Testis (tissue), 3 donors: ENCODE results near the gene ZFR2. TPM values are rescaled to one million over a fixed set of nuclear protein-coding genes. Genes with fewer than 3 reads are reported as not detected.

Experiments used
- DNase-seq: peaks from one replicate; pipeline ENCODE4 v3.0.0-alpha.2; 2019
- H3K27ac ChIP-seq, 2 donors: fragments of 200-600 bp; sonication (generic); one replicate each; pipeline ENCODE4 v1.5.1; 2019
- H3K27me3 ChIP-seq: fragments of 200-600 bp; sonication (generic); one replicate; pipeline ENCODE4 v1.5.1; 2019
- H3K36me3 ChIP-seq: fragments of 200-600 bp; sonication (generic); one replicate; pipeline ENCODE4 v1.5.1; 2017; ENCODE audit warnings: low read depth; ENCODE audit errors: missing control alignments
- H3K4me1 ChIP-seq: fragments of 200-600 bp; sonication (generic); one replicate; pipeline ENCODE4 v1.5.1; 2019
- H3K4me3 ChIP-seq, 2 donors: fragments of 200-600 bp; sonication (generic); one replicate each; pipeline ENCODE4 v1.5.1; 2017 to 2019
- H3K9me3 ChIP-seq: fragments of 200-600 bp; sonication (generic); one replicate; pipeline ENCODE4 v1.5.1; 2017
- POLR2A ChIP-seq: fragments of 450-650 bp; IDR thresholded peaks from one replicate; pipeline ENCODE4 v1.6.1; 2017; ENCODE audit warnings: antibody characterized with exemption, mild to moderate bottlenecking, moderate library complexity
- WGBS, 2 donors: methylation state at CpG; one replicate each; pipeline ENCODE4 v1.1.5; 2018; 5-methylcytosine and 5-hydroxymethylcytosine counted together
- intact Hi-C: fragments of 100-400 bp; cut with DNase I; formaldehyde crosslinking; loops from one replicate; pipeline ENCODE4 v1.15.1; 2023; ENCODE audit warnings: low total_unique reads
- polyA plus RNA-seq: library from polyadenylated mRNA; stranded (reverse); fragments of 350-450 nt; fragmentation: Illumina TruSeq; extraction: RNeasy Lipid Tissue Mini Kit (QIAGEN cat#74804); gene quantifications from one replicate; pipeline ENCODE4 v1.2.3, GENCODE V29; 2014; ENCODE audit warnings: low read depth, low replicate concordance; ENCODE audit not compliant: insufficient read depth
- total RNA-seq, 2 donors: library from RNA; depleted of rRNA; stranded (reverse); fragments of >200 nt; gene quantifications; one replicate each; pipeline ENCODE4 v1.2.3, GENCODE V29; 2016
- TF ChIP-seq, protein P1 (sequence below), 3 experiments: fragments of 450-650 bp in 2 of 3; fragments of 200-600 bp in 1 of 3; sonication (generic) in 1 of 3; IDR thresholded peaks; one replicate each; pipeline ENCODE4 v1.5.1; 2016 to 2019; ENCODE audit warnings: antibody characterized with exemption in 3 of 3, mild to moderate bottlenecking in 2 of 3, moderate library complexity in 1 of 3

ZFR2 gene
- total and polyA plus RNA-seq, 3 donors from 2014 or later: 23.4 to 35.0 (median 34.1) TPM

DNA sequence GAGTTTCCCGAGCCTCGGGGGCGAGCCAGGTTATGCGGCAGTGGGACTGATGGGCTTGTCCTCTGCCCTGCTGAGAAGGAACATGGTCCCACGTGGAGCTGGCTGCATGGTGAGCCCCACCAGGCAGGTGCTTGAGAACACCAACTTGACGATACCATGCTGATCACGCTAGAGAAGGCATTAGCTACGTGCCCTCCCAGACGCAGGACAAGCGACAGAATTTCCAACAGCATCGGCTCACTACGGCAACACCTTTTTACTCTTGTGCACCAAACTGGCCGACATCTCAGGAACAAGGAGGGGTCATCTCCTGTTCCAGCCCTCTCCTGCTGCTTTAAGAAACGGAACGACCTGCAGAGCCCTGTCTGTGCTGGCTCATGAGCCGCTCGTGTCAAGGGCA is 8.3 kb downstream of the ZFR2 start:
- Histone ChIP-seq H3K9me3 (no peaks in the 10 kb centered on the region), H3K4me1 (no peaks in the 10 kb centered on the region), H3K27ac (no peak overlapping the region), H3K27me3 (no peaks in the 10 kb centered on the region), H3K4me3 (no peak overlapping the region), H3K36me3 (no peaks in the 10 kb centered on the region)
- 90 to 94% methylated on average over 16 to 17 of the region's 17 CpGs for WGBS, 2 donors
- intact Hi-C loops: no loop called here
- DNase-seq: no peak
- TF ChIP-seq, protein P1, sequence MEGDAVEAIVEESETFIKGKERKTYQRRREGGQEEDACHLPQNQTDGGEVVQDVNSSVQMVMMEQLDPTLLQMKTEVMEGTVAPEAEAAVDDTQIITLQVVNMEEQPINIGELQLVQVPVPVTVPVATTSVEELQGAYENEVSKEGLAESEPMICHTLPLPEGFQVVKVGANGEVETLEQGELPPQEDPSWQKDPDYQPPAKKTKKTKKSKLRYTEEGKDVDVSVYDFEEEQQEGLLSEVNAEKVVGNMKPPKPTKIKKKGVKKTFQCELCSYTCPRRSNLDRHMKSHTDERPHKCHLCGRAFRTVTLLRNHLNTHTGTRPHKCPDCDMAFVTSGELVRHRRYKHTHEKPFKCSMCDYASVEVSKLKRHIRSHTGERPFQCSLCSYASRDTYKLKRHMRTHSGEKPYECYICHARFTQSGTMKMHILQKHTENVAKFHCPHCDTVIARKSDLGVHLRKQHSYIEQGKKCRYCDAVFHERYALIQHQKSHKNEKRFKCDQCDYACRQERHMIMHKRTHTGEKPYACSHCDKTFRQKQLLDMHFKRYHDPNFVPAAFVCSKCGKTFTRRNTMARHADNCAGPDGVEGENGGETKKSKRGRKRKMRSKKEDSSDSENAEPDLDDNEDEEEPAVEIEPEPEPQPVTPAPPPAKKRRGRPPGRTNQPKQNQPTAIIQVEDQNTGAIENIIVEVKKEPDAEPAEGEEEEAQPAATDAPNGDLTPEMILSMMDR (IDR thresholded peaks at IDR 0.05): no peak
- no peak for TF ChIP-seq POLR2A

DNA sequence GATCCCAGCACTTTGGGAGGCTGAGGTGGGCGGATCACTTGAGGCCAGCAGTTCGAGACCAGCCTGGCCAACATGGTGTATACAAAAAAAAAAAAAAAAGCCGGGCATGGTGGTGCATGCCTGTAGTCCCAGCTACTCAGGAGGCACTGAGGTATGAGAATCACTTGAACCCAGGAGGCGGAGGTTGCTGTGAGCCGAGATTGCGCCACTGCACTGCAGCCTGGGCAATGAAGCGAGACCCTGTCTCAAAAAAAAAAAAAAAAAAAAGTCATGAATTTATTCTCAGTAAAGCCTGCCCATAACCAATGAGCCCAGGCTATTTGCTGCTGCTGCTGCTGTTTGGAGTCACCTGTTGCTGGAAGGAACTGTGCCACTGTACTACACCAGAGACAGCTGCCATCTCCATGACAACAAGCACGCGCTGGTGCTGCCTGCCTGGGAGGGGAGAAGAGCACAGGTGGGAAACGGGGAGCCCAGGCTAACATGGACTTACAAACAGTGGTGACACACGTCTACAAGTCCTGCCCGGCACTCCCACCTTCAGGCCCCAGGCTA is 11.3 kb downstream of the ZFR2 start:
- TF ChIP-seq POLR2A: no peak
- TF ChIP-seq, protein P1 (IDR thresholded peaks at IDR 0.05): no peak
- Histone ChIP-seq H3K4me1 (no peaks in the 10 kb centered on the region), H3K9me3 (no peaks in the 10 kb centered on the region), H3K36me3 (no peaks in the 10 kb centered on the region), H3K27ac (no peak overlapping the region), H3K27me3 (no peaks in the 10 kb centered on the region), H3K4me3 (no peak overlapping the region)
- 85 to 88% methylated on average over 12 of the region's 12 CpGs for WGBS, 2 donors
- intact Hi-C loops: no loop called here
- no peak for DNase-seq

DNA sequence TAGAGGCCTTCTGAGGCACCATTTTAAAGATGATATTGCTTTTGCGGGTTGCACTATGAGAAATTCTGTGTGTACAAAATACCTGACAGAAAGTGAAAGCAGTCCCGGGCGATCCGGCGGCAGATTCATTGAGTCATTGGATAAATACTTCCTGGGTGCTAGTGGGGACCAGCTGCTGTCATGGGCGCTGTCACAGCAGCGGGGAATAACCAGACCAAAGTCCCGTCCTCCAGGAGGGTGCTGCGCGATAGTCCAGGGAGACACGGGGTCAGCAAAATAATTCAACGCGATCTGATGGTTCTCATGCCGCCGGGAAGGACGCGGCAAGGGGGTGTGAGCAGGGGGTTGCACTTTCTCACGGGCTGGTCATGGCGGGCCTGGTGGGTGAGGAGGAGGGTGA is 13.5 kb downstream of the ZFR2 start:
- intact Hi-C loops: no loop called here
- no peaks in the 10 kb centered on the region for H3K36me3 ChIP-seq
- H3K9me3 ChIP-seq: no peaks in the 10 kb centered on the region
- H3K27ac ChIP-seq: no peak overlapping the region
- WGBS, 2 donors: 73 to 78% methylated on average over 19 of the region's 19 CpGs
- TF ChIP-seq, protein P1 (IDR thresholded peaks at IDR 0.05): no peak
- TF ChIP-seq POLR2A: no peak
- DNase-seq: no peak
- H3K4me3 ChIP-seq: no peak overlapping the region
- H3K27me3 ChIP-seq: no peaks in the 10 kb centered on the region
- no peaks in the 10 kb centered on the region for H3K4me1 ChIP-seq

DNA sequence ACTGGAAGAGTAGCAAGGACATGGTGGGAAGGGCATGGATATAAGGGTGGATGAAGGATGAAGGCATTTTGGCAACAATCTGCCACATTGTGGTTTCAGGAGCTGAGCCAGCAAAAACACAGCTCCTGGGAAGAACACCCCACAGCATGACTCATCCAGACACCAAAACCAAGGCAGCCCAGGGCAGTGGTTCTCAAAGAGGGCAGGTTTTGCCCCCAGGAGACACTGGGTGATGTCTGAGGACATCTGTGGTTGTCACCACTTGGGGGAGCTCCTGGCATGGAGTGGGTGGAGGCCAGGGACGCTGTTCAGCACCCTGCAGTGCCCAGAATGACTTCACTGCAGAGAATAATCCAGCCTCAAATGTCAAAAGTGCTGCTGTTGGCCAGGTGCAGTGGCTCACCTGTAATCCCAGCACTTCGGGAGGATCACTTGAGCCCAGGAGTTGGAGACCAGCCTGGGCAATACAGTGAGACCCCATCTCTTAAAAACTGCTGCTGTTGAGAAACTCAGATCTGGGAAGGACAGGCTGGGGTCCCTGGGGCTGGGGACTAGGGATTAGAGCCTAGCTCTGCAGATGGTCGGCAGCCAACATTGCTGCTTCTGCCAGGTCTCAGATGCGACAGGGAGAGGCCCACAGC is 16.1 kb downstream of the ZFR2 start:
- Histone ChIP-seq H3K4me3 (no peak overlapping the region), H3K27ac (no peak overlapping the region), H3K4me1 (no peaks in the 10 kb centered on the region), H3K36me3 (no peaks in the 10 kb centered on the region), H3K27me3 (no peaks in the 10 kb centered on the region), H3K9me3 (no peaks in the 10 kb centered on the region)
- no peak for TF ChIP-seq POLR2A
- TF ChIP-seq, protein P1 (IDR thresholded peaks at IDR 0.05): no peak
- no peak for DNase-seq
- 92% methylated on average over 3 to 4 of the region's 4 CpGs for WGBS, 2 donors
- intact Hi-C loops: no loop called here

DNA sequence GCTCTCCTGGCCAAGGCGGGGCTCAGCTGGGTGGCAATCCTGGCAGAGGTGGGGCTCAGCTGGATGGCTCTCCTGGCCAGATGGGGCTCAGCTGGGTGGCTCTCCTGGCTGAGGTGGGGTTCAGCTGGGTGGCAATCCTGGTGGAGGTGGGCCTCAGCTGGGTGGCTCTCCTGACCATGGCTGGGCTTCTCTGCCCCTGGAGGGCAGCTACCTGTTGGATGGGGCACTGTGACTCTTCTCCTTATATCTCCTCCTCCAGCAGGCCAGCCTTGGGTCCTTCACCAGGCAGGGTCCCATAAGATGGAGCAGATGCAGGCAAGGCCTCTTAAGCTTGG is 16.7 kb downstream of the ZFR2 start:
- Histone ChIP-seq H3K4me3 (no peak overlapping the region), H3K4me1 (no peaks in the 10 kb centered on the region), H3K9me3 (no peaks in the 10 kb centered on the region), H3K36me3 (no peaks in the 10 kb centered on the region), H3K27ac (no peak overlapping the region), H3K27me3 (no peaks in the 10 kb centered on the region)
- WGBS, 2 donors: 100% methylated on average over 1 of the region's 1 CpG
- intact Hi-C loops: no loop called here
- no peak for DNase-seq
- TF ChIP-seq, protein P1 (IDR thresholded peaks at IDR 0.05): no peak
- no peak for TF ChIP-seq POLR2A
